Breast epithelium (tissue), 3 donors: Measurements from ENCODE around the gene MRO.

Experiments
- POLR2A ChIP-seq: fragments of 450-650 bp; IDR thresholded peaks from one replicate; pipeline ENCODE4 v1.6.1; 2016; ENCODE audit warnings: antibody characterized with exemption, mild to moderate bottlenecking, moderate library complexity
- POLR2AphosphoS5 ChIP-seq, 3 donors: sonication (generic); formaldehyde crosslinking; IDR thresholded peaks; one replicate each; pipeline ENCODE4 v1.6.1; 2017; ENCODE audit warnings: antibody characterized with exemption in 3 of 3

GRCh38 chr18:50749421-50749820 lies 70.4 kb downstream of the MRO start:
- TF ChIP-seq POLR2A (no peak), POLR2AphosphoS5 (IDR thresholded peaks at IDR 0.05) (no peak)
